OCI-LY3 (cell line): ENCODE data around the gene GLI2.

Source experiments
- H2AFZ ChIP-seq: fragments of 200-600, 300-600 bp; shearing (Covaris generic); 2 replicates; pipeline ENCODE4 v1.6.0; 2014; ENCODE audit warnings: antibody characterized with exemption, low read depth, low read length
- H3K27ac ChIP-seq: fragments of 200-600, 300-600 bp; sonication (generic); 2 replicates; pipeline ENCODE4 v1.5.1; 2014; ENCODE audit warnings: mild to moderate bottlenecking, low read length, moderate library complexity, mixed read lengths
- H3K27me3 ChIP-seq: fragments of 200-600, 300-600 bp; sonication (generic); 2 replicates; pipeline ENCODE4 v1.6.1; 2014; ENCODE audit warnings: low read depth, low read length, mixed read lengths
- H3K36me3 ChIP-seq: fragments of 200-600, 300-600 bp; sonication (generic); replicated peaks from 2 replicates; pipeline ENCODE3; 2014; ENCODE audit warnings: low read depth, low read length, mixed read lengths
- H3K4me1 ChIP-seq: fragments of 300-600, 200-600 bp; sonication (generic); 2 replicates; pipeline ENCODE4 v1.6.1; 2014; ENCODE audit warnings: low read length, mixed read lengths
- H3K4me2 ChIP-seq: fragments of 200-600, 300-600 bp; sonication (generic); 2 replicates; pipeline ENCODE4 v1.6.1; 2014; ENCODE audit warnings: low read length, mixed read lengths
- H3K4me3 ChIP-seq: fragments of 300-600, 200-600 bp; sonication (generic); 2 replicates; pipeline ENCODE4 v1.5.1; 2014; ENCODE audit warnings: antibody characterized with exemption, mild to moderate bottlenecking, low read length, moderate library complexity
- H3K79me2 ChIP-seq: fragments of 300-600, 200-600 bp; shearing (Covaris generic); 2 replicates; pipeline ENCODE4 v1.6.1; 2014; ENCODE audit warnings: mild to moderate bottlenecking, low read length, mixed read lengths
- H3K9ac ChIP-seq: fragments of 300-600, 200-600 bp; shearing (Covaris generic); 2 replicates; pipeline ENCODE4 v1.6.0; 2014; ENCODE audit warnings: mild to moderate bottlenecking, low read length, moderate library complexity
- H3K9me3 ChIP-seq: fragments of 200-600, 300-600 bp; shearing (Covaris generic); 2 replicates; pipeline ENCODE4 v1.6.1; 2014; ENCODE audit warnings: low read length, mixed read lengths; ENCODE audit not compliant: insufficient read depth
- H4K20me1 ChIP-seq: fragments of 200-600, 300-600 bp; sonication (generic); 2 replicates; pipeline ENCODE4 v1.6.1; 2016; ENCODE audit warnings: low read length, mixed read lengths; ENCODE audit not compliant: insufficient read depth
- EZH2phosphoT487 ChIP-seq: fragments of 200-600 bp; shearing (Covaris generic); IDR thresholded peaks from 2 replicates; pipeline ENCODE4 v1.6.1; 2018; ENCODE audit warnings: antibody characterized with exemption, mixed run types, low read depth
- TF ChIP-seq, protein P1 (sequence below): fragments of 200-600, 300-600 bp; sonication (generic); IDR thresholded peaks from 2 replicates; pipeline ENCODE4 v1.5.1; 2014; ENCODE audit warnings: antibody characterized with exemption, low read length, low read depth

Gene GLI2

DNA sequence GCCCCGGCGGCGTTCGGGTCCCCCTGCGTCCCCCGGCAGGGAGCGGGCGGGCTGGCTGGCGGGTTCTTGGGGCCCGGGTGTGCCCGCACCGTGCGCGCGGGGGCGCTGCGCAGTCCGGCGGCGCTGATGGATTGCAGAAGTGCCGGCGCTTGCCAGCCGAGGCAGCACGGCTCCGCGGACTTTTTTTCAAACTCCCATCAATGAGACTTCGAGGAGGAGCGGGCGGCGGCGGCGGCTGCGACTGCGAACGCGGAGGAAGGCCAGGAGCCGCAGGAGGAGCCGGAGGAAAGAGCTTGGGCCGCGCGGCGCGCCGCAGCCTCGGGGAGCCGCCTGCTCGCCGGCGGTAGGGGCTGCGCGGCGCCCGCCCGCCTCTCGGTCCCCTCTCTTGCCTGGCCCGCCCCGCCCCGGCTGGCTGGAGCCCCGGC lies at the start of gene GLI2:
Gene GLI2 (plus strand): TSS at position 123 of the 425 bp plus-strand sequence. CDS start 61,453 bp downstream, outside the sequence.
- H3K27ac ChIP-seq, result no peak within 1 kb of the TSS
- no peaks in the 10 kb centered on the region for H3K9me3 ChIP-seq
- H3K27me3 ChIP-seq, result peaks cover 17% of the 10 kb centered on the region
- no peak within 1 kb of the TSS for H3K4me2 ChIP-seq
- no peaks in the 10 kb centered on the region for H3K79me2 ChIP-seq
- no peaks in the 10 kb centered on the region for H4K20me1 ChIP-seq
- no peak within 1 kb of the TSS for H3K9ac ChIP-seq
- no peak within 1 kb of the TSS for H3K4me3 ChIP-seq
- no peaks in the 10 kb centered on the region for H3K4me1 ChIP-seq
- TF ChIP-seq EZH2phosphoT487, result no peak
- TF ChIP-seq, protein P1, sequence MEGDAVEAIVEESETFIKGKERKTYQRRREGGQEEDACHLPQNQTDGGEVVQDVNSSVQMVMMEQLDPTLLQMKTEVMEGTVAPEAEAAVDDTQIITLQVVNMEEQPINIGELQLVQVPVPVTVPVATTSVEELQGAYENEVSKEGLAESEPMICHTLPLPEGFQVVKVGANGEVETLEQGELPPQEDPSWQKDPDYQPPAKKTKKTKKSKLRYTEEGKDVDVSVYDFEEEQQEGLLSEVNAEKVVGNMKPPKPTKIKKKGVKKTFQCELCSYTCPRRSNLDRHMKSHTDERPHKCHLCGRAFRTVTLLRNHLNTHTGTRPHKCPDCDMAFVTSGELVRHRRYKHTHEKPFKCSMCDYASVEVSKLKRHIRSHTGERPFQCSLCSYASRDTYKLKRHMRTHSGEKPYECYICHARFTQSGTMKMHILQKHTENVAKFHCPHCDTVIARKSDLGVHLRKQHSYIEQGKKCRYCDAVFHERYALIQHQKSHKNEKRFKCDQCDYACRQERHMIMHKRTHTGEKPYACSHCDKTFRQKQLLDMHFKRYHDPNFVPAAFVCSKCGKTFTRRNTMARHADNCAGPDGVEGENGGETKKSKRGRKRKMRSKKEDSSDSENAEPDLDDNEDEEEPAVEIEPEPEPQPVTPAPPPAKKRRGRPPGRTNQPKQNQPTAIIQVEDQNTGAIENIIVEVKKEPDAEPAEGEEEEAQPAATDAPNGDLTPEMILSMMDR, result no peak
- no peak within 1 kb of the TSS for H2AFZ ChIP-seq
- no peaks in the 10 kb centered on the region for H3K36me3 ChIP-seq

DNA sequence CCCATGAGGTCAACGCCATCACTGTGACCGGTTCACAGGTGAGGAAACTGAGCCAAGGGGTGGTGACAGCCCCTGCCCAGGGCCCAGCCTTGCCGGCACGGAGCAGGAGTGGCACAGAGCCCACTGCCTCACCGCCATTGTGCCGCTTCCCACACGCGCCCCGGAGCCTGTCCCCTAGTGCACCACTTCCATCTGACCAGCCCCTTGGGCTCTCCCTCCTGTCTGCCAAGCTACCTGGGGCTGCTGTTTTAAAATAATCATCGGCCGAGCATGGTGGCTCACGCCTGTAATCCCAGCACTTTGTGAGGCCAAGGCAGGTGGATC lies 49.7 kb upstream of the GLI2 start:
- no peak overlapping the region for H3K27ac ChIP-seq
- H3K4me2 ChIP-seq, result no peak overlapping the region
- TF ChIP-seq EZH2phosphoT487, result no peak
- TF ChIP-seq, protein P1, result no peak
- no peaks in the 10 kb centered on the region; the same call in 1 of the 2 replicates for H3K9me3 ChIP-seq
- no peak overlapping the region for H2AFZ ChIP-seq
- no peaks in the 10 kb centered on the region for H3K27me3 ChIP-seq
- no peak overlapping the region for H3K4me3 ChIP-seq
- H3K9ac ChIP-seq, result no peak overlapping the region
- no peaks in the 10 kb centered on the region for H3K4me1 ChIP-seq
- H4K20me1 ChIP-seq, result no peaks in the 10 kb centered on the region
- no peaks in the 10 kb centered on the region for H3K79me2 ChIP-seq
- H3K36me3 ChIP-seq, result no peaks in the 10 kb centered on the region

DNA sequence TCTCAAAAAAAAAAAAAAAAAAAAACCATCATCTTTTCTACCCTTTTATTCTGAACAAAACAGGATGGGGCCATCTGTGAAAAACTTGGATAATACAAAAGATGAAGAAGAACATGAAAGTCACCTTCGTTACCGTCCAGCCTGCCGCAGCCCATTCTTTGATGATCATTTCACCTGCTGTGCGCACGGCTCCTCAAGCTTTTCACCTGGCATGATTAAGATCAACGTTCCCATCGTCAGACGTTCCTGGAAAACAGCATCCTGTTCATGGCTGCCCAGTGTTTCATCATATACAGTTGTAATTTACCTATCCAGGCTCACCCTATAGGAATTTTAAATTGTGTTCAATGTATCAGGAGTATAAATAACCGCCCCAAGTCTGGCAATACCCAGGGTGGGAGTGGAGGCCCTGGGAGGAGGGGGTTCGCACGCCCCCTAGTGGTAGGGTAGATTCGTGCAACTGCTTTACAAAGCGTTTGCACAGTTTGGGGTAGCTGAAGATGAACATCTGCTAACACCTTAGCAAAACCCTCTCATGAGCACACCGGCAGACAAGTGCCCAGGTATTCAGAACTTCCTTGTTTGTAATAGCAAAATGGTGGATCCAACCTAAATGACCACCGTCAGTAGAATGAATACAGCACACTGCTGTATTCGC lies 49.0 kb upstream of the GLI2 start:
- H3K79me2 ChIP-seq, result no peaks in the 10 kb centered on the region
- H3K4me1 ChIP-seq, result no peaks in the 10 kb centered on the region
- H2AFZ ChIP-seq, result no peak overlapping the region
- no peaks in the 10 kb centered on the region for H3K36me3 ChIP-seq
- no peak overlapping the region for H3K4me2 ChIP-seq
- no peak overlapping the region for H3K9ac ChIP-seq
- no peak overlapping the region for H3K27ac ChIP-seq
- no peak overlapping the region for H3K4me3 ChIP-seq
- H4K20me1 ChIP-seq, result no peaks in the 10 kb centered on the region
- TF ChIP-seq EZH2phosphoT487, result no peak
- TF ChIP-seq, protein P1, result peak; percentile 80
- H3K27me3 ChIP-seq, result no peaks in the 10 kb centered on the region
- no peaks in the 10 kb centered on the region; the same call in 1 of the 2 replicates for H3K9me3 ChIP-seq

DNA sequence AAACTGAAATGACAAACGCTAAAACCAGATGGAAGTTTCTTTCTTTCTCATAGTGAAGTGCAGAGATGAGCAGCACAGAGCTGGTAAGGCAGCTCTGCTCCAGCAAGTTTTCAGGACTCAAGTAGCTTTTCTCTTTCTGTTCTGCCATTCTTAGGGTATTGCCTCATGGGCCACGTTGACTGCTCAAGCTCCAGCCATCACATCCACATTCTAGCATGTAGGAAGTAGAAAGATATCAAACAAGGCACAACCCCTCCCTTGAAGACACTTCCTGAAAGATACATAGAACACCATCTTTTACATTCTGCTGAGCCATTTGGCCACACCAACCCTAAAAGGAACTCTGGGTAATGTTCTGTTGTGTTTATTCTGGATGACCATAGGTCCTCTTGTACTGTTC lies 48.5 kb upstream of the GLI2 start:
- TF ChIP-seq, protein P1, result no peak
- no peak for TF ChIP-seq EZH2phosphoT487
- Histone ChIP-seq H3K9me3 (no peaks in the 10 kb centered on the region; the same call in 1 of the 2 replicates), H3K36me3 (no peaks in the 10 kb centered on the region), H4K20me1 (no peaks in the 10 kb centered on the region), H3K9ac (no peak overlapping the region), H2AFZ (no peak overlapping the region), H3K27me3 (no peaks in the 10 kb centered on the region), H3K27ac (no peak overlapping the region), H3K4me3 (no peak overlapping the region), H3K4me2 (no peak overlapping the region), H3K79me2 (no peaks in the 10 kb centered on the region), H3K4me1 (no peaks in the 10 kb centered on the region)
